OCI-LY1 (cell line): ENCODE measurements around the gene YPEL4.

Experiments
- EZH2 ChIP-seq: fragments of 200-600 bp; sonication (generic), shearing (Covaris generic); IDR thresholded peaks from 2 replicates; pipeline ENCODE4 v1.8.0; 2017; ENCODE audit warnings: borderline replicate concordance, mixed run types, mild to moderate bottlenecking, antibody characterized with exemption, low read length, moderate library complexity, mixed read lengths
- TF ChIP-seq, protein P1 (sequence below): fragments of 200-600 bp; sonication (generic), shearing (Covaris generic); IDR thresholded peaks from 2 replicates; pipeline ENCODE4 v1.5.1; 2017; ENCODE audit warnings: mild to moderate bottlenecking, antibody characterized with exemption, low read length, moderate library complexity, mixed read lengths

DNA sequence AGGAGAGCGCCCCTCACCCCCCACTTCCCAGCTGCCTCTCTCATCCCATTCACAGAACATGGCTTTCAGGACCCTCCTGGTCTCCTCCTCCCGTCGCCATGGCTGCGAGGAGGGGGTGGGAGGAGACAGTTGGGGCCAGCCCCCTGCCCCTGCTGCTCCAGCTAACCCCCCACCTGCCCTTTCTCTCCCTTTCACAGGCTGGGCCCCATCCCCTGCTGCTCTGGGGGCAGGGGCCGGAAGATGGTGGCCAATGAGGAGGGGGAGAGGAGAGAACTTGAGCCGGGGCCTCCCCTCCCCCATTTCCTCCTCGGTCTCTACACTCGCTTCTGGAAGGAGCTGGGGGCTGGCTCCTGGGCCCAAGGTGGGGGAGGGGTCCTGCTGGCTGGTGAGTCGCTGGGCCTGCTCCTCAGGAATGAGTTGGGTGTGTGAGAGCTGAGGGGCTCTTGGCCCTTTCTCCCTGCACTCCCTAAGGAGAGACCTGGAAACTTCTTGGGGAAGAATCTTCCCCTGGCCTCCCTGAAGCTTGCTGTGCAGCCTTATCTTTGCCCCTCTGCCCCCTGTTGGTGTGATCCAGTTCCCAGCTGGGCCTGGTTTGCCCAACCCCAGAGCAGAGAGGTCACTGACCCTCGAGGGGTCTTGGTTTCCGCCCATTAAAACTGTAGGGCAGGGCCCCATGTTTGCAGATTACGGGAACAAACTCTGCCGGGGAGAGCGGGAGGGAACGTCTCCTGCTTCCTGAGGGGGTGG is 10.2 kb downstream of the YPEL4 start:
- TF ChIP-seq, protein P1, sequence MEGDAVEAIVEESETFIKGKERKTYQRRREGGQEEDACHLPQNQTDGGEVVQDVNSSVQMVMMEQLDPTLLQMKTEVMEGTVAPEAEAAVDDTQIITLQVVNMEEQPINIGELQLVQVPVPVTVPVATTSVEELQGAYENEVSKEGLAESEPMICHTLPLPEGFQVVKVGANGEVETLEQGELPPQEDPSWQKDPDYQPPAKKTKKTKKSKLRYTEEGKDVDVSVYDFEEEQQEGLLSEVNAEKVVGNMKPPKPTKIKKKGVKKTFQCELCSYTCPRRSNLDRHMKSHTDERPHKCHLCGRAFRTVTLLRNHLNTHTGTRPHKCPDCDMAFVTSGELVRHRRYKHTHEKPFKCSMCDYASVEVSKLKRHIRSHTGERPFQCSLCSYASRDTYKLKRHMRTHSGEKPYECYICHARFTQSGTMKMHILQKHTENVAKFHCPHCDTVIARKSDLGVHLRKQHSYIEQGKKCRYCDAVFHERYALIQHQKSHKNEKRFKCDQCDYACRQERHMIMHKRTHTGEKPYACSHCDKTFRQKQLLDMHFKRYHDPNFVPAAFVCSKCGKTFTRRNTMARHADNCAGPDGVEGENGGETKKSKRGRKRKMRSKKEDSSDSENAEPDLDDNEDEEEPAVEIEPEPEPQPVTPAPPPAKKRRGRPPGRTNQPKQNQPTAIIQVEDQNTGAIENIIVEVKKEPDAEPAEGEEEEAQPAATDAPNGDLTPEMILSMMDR: no peak
- no peak for TF ChIP-seq EZH2
